Ramos (cell line): ENCODE data around the gene STX19.
"Not testable (repeated sequence)": the region's sequence is repeated elsewhere in the genome, so short reads cannot be mapped to it uniquely, and the experiment has no call there.

Source experiments
- in situ Hi-C: fragments of 300-500 bp; cut with MboI; formaldehyde crosslinking; loops from one replicate; pipeline ENCODE4 v1.14.3; 2022; ENCODE audit warnings: low sequenced_read_pairs; ENCODE audit not compliant: unreplicated experiment

Gene STX19

GRCh38 chr3:93981649-93982048, 46.7 kb downstream of the STX19 start:
- in situ Hi-C loops, result no loop called here

GRCh38 chr3:93979850-93980676, 48.3 kb downstream of the STX19 start, which contains the start of gene ARL13B:
ARL13B (plus strand) TSS chr3:93980155; CDS start chr3:93980424, 269 bp downstream.
- in situ Hi-C loops, result no loop called here

- in situ Hi-C loops, result no loop called here
These were observed 55.0 kb downstream of the STX19 start, which contains the start of gene PROS1 for GRCh38 chr3:93973131-93974126. PROS1 (minus strand) TSS chr3:93973896; CDS start chr3:93973749, 147 bp downstream.

GRCh38 chr3:93969997-93970396, 58.4 kb downstream of the STX19 start:
- in situ Hi-C loops, result no loop called here

- in situ Hi-C loops, result no loop called here
These were observed 59.0 kb downstream of the STX19 start for GRCh38 chr3:93969443-93969842.

- in situ Hi-C loops, result not testable (repeated sequence)
These were observed 63.3 kb downstream of the STX19 start for GRCh38 chr3:93965106-93965505.
